Measurements from ENCODE around the gene C1orf115. TPM values are rescaled to one million over a fixed set of nuclear protein-coding genes. Genes with fewer than 3 reads are reported as not detected.

The C1orf115 gene
- polyA plus RNA-seq, 1 donor (not counting 4 experiments of a cell fraction or from before 2014, with no cell fraction given) = 0.72 TPM

DNA sequence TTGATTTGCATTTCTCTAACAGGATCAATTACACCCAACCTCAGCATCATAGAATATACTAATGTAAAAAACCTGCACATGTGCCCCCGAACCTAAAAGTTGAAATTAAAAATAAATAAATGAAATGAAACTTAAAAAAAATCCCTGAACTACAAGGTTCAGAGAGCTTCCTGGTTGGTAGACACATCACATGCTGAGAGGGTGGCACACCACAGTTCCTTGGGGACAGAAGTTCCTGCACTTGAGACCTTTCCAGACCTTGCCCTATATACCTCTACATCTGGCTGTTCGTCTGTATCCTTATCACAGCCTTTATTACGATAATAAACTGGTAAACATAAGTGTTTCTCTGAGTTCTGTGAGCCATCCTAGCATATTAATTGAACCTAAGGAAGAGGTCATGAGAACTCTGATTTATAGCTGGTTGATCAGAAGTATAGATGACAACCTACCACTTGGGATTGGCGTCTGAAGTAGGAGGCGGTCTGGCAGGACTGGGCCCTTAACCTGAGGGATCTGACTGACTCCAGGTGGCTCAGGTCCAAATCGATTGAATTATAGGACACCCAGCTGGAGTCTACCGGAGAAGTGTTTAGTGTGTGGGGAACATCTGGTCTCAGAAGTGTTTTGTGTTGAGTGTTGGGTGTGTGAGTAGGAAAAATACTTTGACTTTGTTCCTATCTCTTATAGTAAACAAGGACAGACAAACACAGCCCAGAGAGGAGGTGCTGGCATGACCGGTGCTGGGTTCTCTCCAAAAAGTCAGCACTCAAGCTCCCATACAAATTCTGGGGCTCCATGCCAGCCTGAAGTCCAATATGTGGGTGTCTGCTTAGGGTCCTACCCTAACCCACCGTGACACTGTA lies 19.0 kb downstream of the C1orf115 start:
- H3K27ac ChIP-seq (ENCODE audit: control insufficient read depth, insufficient read depth, low read length) = no peak overlapping the region
- no peak overlapping the region for H2AFZ ChIP-seq (ENCODE audit: control insufficient read depth, low read length)
- no peaks in the 10 kb centered on the region for H3K36me3 ChIP-seq (ENCODE audit: control insufficient read depth in 2 of 2, extremely low read depth in 1 of 2, insufficient read depth in 2 of 2, low read length in 2 of 2)
- no peak for DNase-seq (ENCODE audit: low read depth, low spot score)
- H3K9me1 ChIP-seq (ENCODE audit: control insufficient read depth, extremely low read depth, insufficient read depth, low read length) = no peaks in the 10 kb centered on the region
- H3K4me2 ChIP-seq (ENCODE audit: control insufficient read depth, extremely low read depth, insufficient read depth, low read depth, low read length) = no peak overlapping the region
- dilution Hi-C loops (cut with MboI; ENCODE audit: extremely low pct_ligation_motif_present, low sequenced_read_pairs) = no loop called here
- no peaks in the 10 kb centered on the region for H4K20me1 ChIP-seq (ENCODE audit: control insufficient read depth, extremely low read depth, insufficient read depth, low read length)
- H3K79me2 ChIP-seq (ENCODE audit: control insufficient read depth, insufficient read depth, low read length) = no peaks in the 10 kb centered on the region
- FAIRE-seq = no peak
- no peaks in the 10 kb centered on the region for H3K27me3 ChIP-seq (ENCODE audit: control insufficient read depth, extremely low read depth, insufficient read depth, low read length)
- no peaks in the 10 kb centered on the region for H3K9me3 ChIP-seq (ENCODE audit: control insufficient read depth, low read depth, low read length)
- H3K9ac ChIP-seq (ENCODE audit: control insufficient read depth, extremely low read depth, insufficient read depth, low read length) = no peak overlapping the region
- TF ChIP-seq, protein P1, sequence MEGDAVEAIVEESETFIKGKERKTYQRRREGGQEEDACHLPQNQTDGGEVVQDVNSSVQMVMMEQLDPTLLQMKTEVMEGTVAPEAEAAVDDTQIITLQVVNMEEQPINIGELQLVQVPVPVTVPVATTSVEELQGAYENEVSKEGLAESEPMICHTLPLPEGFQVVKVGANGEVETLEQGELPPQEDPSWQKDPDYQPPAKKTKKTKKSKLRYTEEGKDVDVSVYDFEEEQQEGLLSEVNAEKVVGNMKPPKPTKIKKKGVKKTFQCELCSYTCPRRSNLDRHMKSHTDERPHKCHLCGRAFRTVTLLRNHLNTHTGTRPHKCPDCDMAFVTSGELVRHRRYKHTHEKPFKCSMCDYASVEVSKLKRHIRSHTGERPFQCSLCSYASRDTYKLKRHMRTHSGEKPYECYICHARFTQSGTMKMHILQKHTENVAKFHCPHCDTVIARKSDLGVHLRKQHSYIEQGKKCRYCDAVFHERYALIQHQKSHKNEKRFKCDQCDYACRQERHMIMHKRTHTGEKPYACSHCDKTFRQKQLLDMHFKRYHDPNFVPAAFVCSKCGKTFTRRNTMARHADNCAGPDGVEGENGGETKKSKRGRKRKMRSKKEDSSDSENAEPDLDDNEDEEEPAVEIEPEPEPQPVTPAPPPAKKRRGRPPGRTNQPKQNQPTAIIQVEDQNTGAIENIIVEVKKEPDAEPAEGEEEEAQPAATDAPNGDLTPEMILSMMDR (optimal IDR thresholded peaks at IDR 0.05 in 1 of 3, IDR thresholded peaks at IDR 0.05 in 1 of 3, conservative IDR thresholded peaks at IDR 0.05 in 1 of 3; ENCODE audit: extremely low read depth in 1 of 3, insufficient read depth in 2 of 3, low read length in 3 of 3) = no peak
- no peak for TF ChIP-seq EZH2 (IDR thresholded peaks at IDR 0.05; ENCODE audit: low read length)
- H3K4me1 ChIP-seq (ENCODE audit: control insufficient read depth, extremely low read depth, insufficient read depth, low read length) = no peaks in the 10 kb centered on the region
- no peak overlapping the region for H3K4me3 ChIP-seq (ENCODE audit: control insufficient read depth in 2 of 3, extremely low read depth in 1 of 3, insufficient read depth in 2 of 3, low read depth in 1 of 3, low read length in 3 of 3)

DNA sequence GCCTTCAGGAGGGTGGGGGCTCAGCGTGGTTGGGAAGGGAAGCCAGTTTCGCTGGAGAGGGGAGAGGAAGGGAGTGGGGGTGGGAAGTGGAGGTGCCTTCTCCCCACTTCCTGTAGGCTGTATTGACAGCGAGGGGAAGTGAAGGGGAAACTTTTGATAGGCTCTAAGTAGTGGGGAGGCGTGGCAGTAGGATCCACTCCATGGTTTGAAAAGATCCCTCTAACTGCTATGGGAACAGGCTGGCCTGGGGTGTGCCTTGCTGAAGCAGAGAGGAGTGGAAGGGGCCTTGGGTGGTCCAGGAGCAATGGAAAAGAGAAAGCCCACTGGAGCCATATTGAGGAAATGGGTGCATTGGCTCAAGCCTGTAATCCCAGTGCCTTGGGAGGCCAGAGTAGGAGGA lies 20.2 kb downstream of the C1orf115 start:
- Histone ChIP-seq H3K27ac (ENCODE audit: control insufficient read depth, insufficient read depth, low read length) (no peak overlapping the region), H3K9ac (ENCODE audit: control insufficient read depth, extremely low read depth, insufficient read depth, low read length) (no peak overlapping the region), H3K9me1 (ENCODE audit: control insufficient read depth, extremely low read depth, insufficient read depth, low read length) (no peaks in the 10 kb centered on the region), H3K4me3 (ENCODE audit: control insufficient read depth in 2 of 3, extremely low read depth in 1 of 3, insufficient read depth in 2 of 3, low read depth in 1 of 3, low read length in 3 of 3) (no peak overlapping the region), H3K9me3 (ENCODE audit: control insufficient read depth, low read depth, low read length) (no peaks in the 10 kb centered on the region), H3K36me3 (ENCODE audit: control insufficient read depth in 2 of 2, extremely low read depth in 1 of 2, insufficient read depth in 2 of 2, low read length in 2 of 2) (no peaks in the 10 kb centered on the region), H3K27me3 (ENCODE audit: control insufficient read depth, extremely low read depth, insufficient read depth, low read length) (no peaks in the 10 kb centered on the region), H3K79me2 (ENCODE audit: control insufficient read depth, insufficient read depth, low read length) (no peaks in the 10 kb centered on the region), H2AFZ (ENCODE audit: control insufficient read depth, low read length) (no peak overlapping the region), H4K20me1 (ENCODE audit: control insufficient read depth, extremely low read depth, insufficient read depth, low read length) (no peaks in the 10 kb centered on the region), H3K4me2 (ENCODE audit: control insufficient read depth, extremely low read depth, insufficient read depth, low read depth, low read length) (no peak overlapping the region), H3K4me1 (ENCODE audit: control insufficient read depth, extremely low read depth, insufficient read depth, low read length) (no peaks in the 10 kb centered on the region)
- dilution Hi-C loops (cut with MboI; ENCODE audit: extremely low pct_ligation_motif_present, low sequenced_read_pairs) = no loop called here
- no peak for FAIRE-seq
- TF ChIP-seq, protein P1 (optimal IDR thresholded peaks at IDR 0.05 in 1 of 3, IDR thresholded peaks at IDR 0.05 in 1 of 3, conservative IDR thresholded peaks at IDR 0.05 in 1 of 3; ENCODE audit: extremely low read depth in 1 of 3, insufficient read depth in 2 of 3, low read length in 3 of 3) = no peak
- TF ChIP-seq EZH2 (IDR thresholded peaks at IDR 0.05; ENCODE audit: low read length) = no peak
- no peak for DNase-seq (ENCODE audit: low read depth, low spot score)

Measured in keratinocyte (primary cell).